Transverse colon (tissue), 4 donors: ENCODE measurements around the gene LAMTOR4.

ENCODE experiments used
- CTCF ChIP-seq, 5 experiments: fragments of 200-600 bp in 3 of 5; fragments of 450-650 bp in 2 of 5; sonication (generic) in 3 of 5; IDR thresholded peaks; 1 replicate in 2 of 5; 2 replicates in 3 of 5; pipeline ENCODE4 v1.5.1; 2016 to 2017; ENCODE audit warnings: antibody characterized with exemption in 5 of 5, inconsistent platforms in 3 of 5, mild to moderate bottlenecking in 2 of 5, moderate library complexity in 1 of 5
- EP300 ChIP-seq: sonication (generic); formaldehyde crosslinking; IDR thresholded peaks from one replicate; pipeline ENCODE4 v1.6.1; 2017; ENCODE audit warnings: antibody characterized with exemption, low read depth
- POLR2A ChIP-seq: fragments of 450-650 bp; IDR thresholded peaks from one replicate; pipeline ENCODE4 v1.6.1; 2016; ENCODE audit warnings: antibody characterized with exemption, mild to moderate bottlenecking, moderate library complexity
- POLR2AphosphoS5 ChIP-seq, 3 donors: sonication (generic); formaldehyde crosslinking; IDR thresholded peaks; one replicate each; pipeline ENCODE4 v1.6.1; 2016; ENCODE audit warnings: antibody characterized with exemption in 3 of 3

- TF ChIP-seq CTCF (IDR thresholded peaks at IDR 0.05) (no peak), POLR2A (no peak), POLR2AphosphoS5 (IDR thresholded peaks at IDR 0.05) (no peak), EP300 (no peak)
Observed at GRCh38 chr7:100191775-100192174, 43.1 kb downstream of the LAMTOR4 start.
